HepG2 (cell line): ENCODE results near the gene CHST14. TPM values are rescaled to one million over a fixed set of nuclear protein-coding genes. Genes with fewer than 3 reads are reported as not detected.

Experiments
- ATAC-seq: fragments of 200-7000 bp; cut with Tn5 transposase; 3 replicates; pipeline ENCODE4 v1.9.1; 2020; ENCODE audit warnings: mild to moderate bottlenecking, moderate library complexity
- BruUV-seq: library from RNA; stranded (reverse); fragments of 400-500 nt; replicated peaks from 2 replicates; lab custom pipeline; 2021; lab: Mats Ljungman, UMichigan
- CTCF ChIA-PET: fragments of 300-600 bp; formaldehyde crosslinking; extraction: SDS; loops from one replicate; lab custom pipeline; 2021; ENCODE audit warnings: low total read pairs, inconsistent platforms, low intra/inter-chr PET ratio; lab: Yijun Ruan, JAX
- POLR2A ChIA-PET: fragments of 350-600 bp; sonication (Branson Sonifier 250); formaldehyde crosslinking; loops from one replicate; lab custom pipeline; 2020; ENCODE audit warnings: antibody characterized with exemption, inconsistent platforms; lab: Yijun Ruan, JAX
- DNase-seq: peaks from one replicate; pipeline ENCODE4 v3.0.0-alpha.2; 2015; ENCODE audit warnings: low spot score
- FAIRE-seq: peaks from 3 replicates; lab custom pipeline; 2011; peaks lifted over from hg19 to GRCh38; lab: Jason Lieb, UNC
- H2AFZ ChIP-seq: one replicate; pipeline ENCODE4 v1.6.1; 2011; ENCODE audit warnings: low read length, inconsistent platforms
- H3K27ac ChIP-seq: fragments of 300-600 bp; 3 replicates; pipeline ENCODE4 v1.8.0; 2011; ENCODE audit warnings: mixed run types, mild to moderate bottlenecking, mixed read lengths, low read length, inconsistent platforms; ENCODE audit not compliant: insufficient read depth; ENCODE audit errors: extremely low read length
- H3K27me3 ChIP-seq, 2 experiments: fragments of 200-600 bp in 1 of 2; 2 replicates in 1 of 2; 3 replicates in 1 of 2; pipeline versions ENCODE4 v1.6.0 to v1.8.0; 2011; ENCODE audit warnings: low read length in 2 of 2, mild to moderate bottlenecking in 2 of 2, moderate library complexity in 2 of 2, inconsistent platforms in 1 of 2; ENCODE audit not compliant: insufficient read depth in 2 of 2, control insufficient read depth in 1 of 2
- H3K36me3 ChIP-seq, 2 experiments: fragments of 200-600 bp in 1 of 2; replicated peaks in 1 of 2; 2 replicates in 1 of 2; 3 replicates in 1 of 2; pipeline versions ENCODE4 v1.5.1 to v1.8.0; 2011; ENCODE audit warnings: low read length in 2 of 2, inconsistent platforms in 1 of 2; ENCODE audit not compliant: insufficient read depth in 2 of 2, control insufficient read depth in 1 of 2
- H3K4me1 ChIP-seq: 2 replicates; pipeline ENCODE4 v1.5.1; 2012; ENCODE audit warnings: low read length, inconsistent platforms; ENCODE audit not compliant: insufficient read depth
- H3K4me2 ChIP-seq: 2 replicates; pipeline ENCODE4 v1.6.0; 2011; ENCODE audit warnings: low read depth, low read length, inconsistent platforms
- H3K4me3 ChIP-seq, 3 experiments: fragments of 200-600 bp in 1 of 3; sonication (generic), shearing (Covaris generic) in 1 of 3; replicated peaks in 1 of 3; 2 replicates each; pipeline ENCODE4 v1.5.1; 2011 to 2016; ENCODE audit warnings: low read length in 3 of 3, inconsistent platforms in 2 of 3, low read depth in 2 of 3, mild to moderate bottlenecking in 2 of 3, control low read depth in 1 of 3, mixed read lengths in 1 of 3; ENCODE audit not compliant: insufficient read depth in 1 of 3
- H3K79me2 ChIP-seq: one replicate; pipeline ENCODE4 v1.6.1; 2011; ENCODE audit warnings: low read length, inconsistent platforms; ENCODE audit not compliant: insufficient read depth
- H3K9ac ChIP-seq: 2 replicates; pipeline ENCODE4 v1.6.0; 2011; ENCODE audit warnings: mild to moderate bottlenecking, low read depth, low read length, inconsistent platforms; ENCODE audit not compliant: insufficient read depth
- H3K9me3 ChIP-seq: 2 replicates; pipeline ENCODE4 v1.5.1; 2012; ENCODE audit warnings: mild to moderate bottlenecking, low read length
- H4K20me1 ChIP-seq: 2 replicates; pipeline ENCODE4 v1.6.0; 2011; ENCODE audit warnings: inconsistent platforms, mild to moderate bottlenecking, low read length, moderate library complexity; ENCODE audit not compliant: insufficient read depth
- CCAR2 ChIP-seq: fragments of 200-400 bp; formaldehyde crosslinking; optimal IDR thresholded peaks from 2 replicates; pipeline ENCODE3; 2018; ENCODE audit warnings: low read depth, mild to moderate bottlenecking, low read length, moderate library complexity
- FOXJ3 ChIP-seq: sonication (generic); formaldehyde crosslinking; IDR thresholded peaks from 2 replicates; pipeline ENCODE4 v1.4.0; 2020; ENCODE audit warnings: missing genetic modification reagents, mild to moderate bottlenecking, borderline replicate concordance
- GPBP1L1 ChIP-seq: sonication (generic); formaldehyde crosslinking; IDR thresholded peaks from 2 replicates; pipeline ENCODE4 v1.5.0; 2020; ENCODE audit warnings: mild to moderate bottlenecking, missing genetic modification reagents
- NCOA2 ChIP-seq: sonication (generic); formaldehyde crosslinking; IDR thresholded peaks from 2 replicates; pipeline ENCODE4 v1.8.0; 2022; ENCODE audit warnings: inconsistent platforms
- RXRA ChIP-seq: sonication (generic); formaldehyde crosslinking; IDR thresholded peaks from 2 replicates; pipeline ENCODE4 v1.5.1; 2020; ENCODE audit warnings: missing genetic modification reagents
- TBP ChIP-seq: sonication (generic); formaldehyde crosslinking; IDR thresholded peaks from 2 replicates; pipeline ENCODE4 v1.5.0; 2020; ENCODE audit warnings: missing genetic modification reagents
- ZNF609 ChIP-seq: sonication (generic); formaldehyde crosslinking; IDR thresholded peaks from 2 replicates; pipeline ENCODE4 v1.4.0; 2020; ENCODE audit warnings: mild to moderate bottlenecking, missing genetic modification reagents, borderline replicate concordance
- ZNF639 ChIP-seq: conservative IDR thresholded peaks from 2 replicates; pipeline ENCODE4 v1.6.1; 2018; ENCODE audit warnings: missing genetic modification reagents
- WGBS: methylation state at CpG from one replicate; pipeline ENCODE4 v1.1.6; 2017; ENCODE audit warnings: low lambda C conversion rate; 5-methylcytosine and 5-hydroxymethylcytosine counted together
- in situ Hi-C: cut with HindIII; loops from 2 replicates; pipeline ENCODE4 v1.10.0; 2017; ENCODE audit warnings: low pct_unique_long_range_greater_than_20kb; ENCODE audit not compliant: extremely low pct_ligation_motif_present
- intact Hi-C: fragments of 100-400 bp; cut with micrococcal nuclease; formaldehyde crosslinking; loops from one replicate; pipeline ENCODE4 v1.10.0; 2022; ENCODE audit not compliant: unreplicated experiment
- polyA plus RNA-seq, 8 experiments: library from polyadenylated mRNA; depleted of rRNA in 3 of 8; stranded (reverse) in 7 of 8; unstranded in 1 of 8; fragments of >200 nt; fragmentation: Illumina TruSeq in 4 of 8; extraction: Trizol in 4 of 8; gene quantifications; 2 replicates each; pipeline versions ENCODE4 v1.2.1 to v1.2.3, GENCODE V29; 2011 to 2016; ENCODE audit warnings: low read depth in 4 of 8, missing spikeins in 1 of 8, mixed read lengths in 1 of 8; ENCODE audit not compliant: insufficient read depth in 1 of 8
- total RNA-seq, 5 experiments: library from RNA; depleted of rRNA; stranded (reverse); fragments of >200 nt; fragmentation: Illumina TruSeq; extraction: Trizol; gene quantifications; 2 replicates each; pipeline ENCODE4 v1.2.3, GENCODE V29; 2016; ENCODE audit warnings: low read depth in 1 of 5

The CHST14 gene
- total and polyA plus RNA-seq, 2 of the 13 experiments (the other 11 are each of a cell fraction or from before 2014, with no cell fraction given): 8.9 to 12.4 TPM

- TF ChIP-seq ZNF609 (CRISPR knock-in tag) (no peak), CCAR2 (no peak)
Measured at GRCh38 chr15:40440743-40441564, 29.8 kb upstream of the CHST14 start, which contains the start of gene BAHD1 (continued).

- POLR2A ChIA-PET: interaction anchor here (1.3 kb wide), 1 partner anchor 29 kb away, joined by 3 read pairs; the partner anchor contains the start of gene CHST14
- Histone ChIP-seq H3K4me1 (peaks cover 55% of the 10 kb centered on the region), H3K9ac (peak overlapping the region; percentile 82), H3K27ac (peak overlapping the region; percentile 57), H4K20me1 (peaks cover 12% of the 10 kb centered on the region; the same call in 1 of the 2 replicates), H3K4me2 (peak overlapping the region; percentile 70), H3K9me3 (no peaks in the 10 kb centered on the region), H2AFZ (no peak overlapping the region), H3K79me2 (peaks cover 44% of the 10 kb centered on the region), H3K36me3 (no peaks in the 10 kb centered on the region; a peak in 1 of 5 replicates), H3K27me3 (peaks cover 2 to 32% of the 10 kb centered on the region in 2 experiments; a peak in 4 of 5 replicates), H3K4me3 (peak overlapping the region; percentile 69 to 88 (median 81))
- ATAC-seq: peak; percentile 56
- no TSS peak for BruUV-seq
- CTCF ChIA-PET: interaction anchor here (1.1 to 1.2 kb wide), 2 partner anchors 65 to 77 kb away, joined by 4 read pairs; no protein-coding TSS in a partner anchor
- no peak for DNase-seq
- intact Hi-C loops: loop anchor here (5.0 kb wide), 1 partner anchor 65 kb away; no protein-coding TSS in a partner anchor
- in situ Hi-C loops: loop anchor here (5.0 kb wide), 1 partner anchor 70 kb away; no protein-coding TSS in a partner anchor
- FAIRE-seq: no peak
- WGBS: under 1% methylated on average over 29 of the region's 119 CpGs
- TF ChIP-seq ZNF639 (CRISPR knock-in tag) (peak; percentile 44; the same call in 1 of the 2 replicates), GPBP1L1 (CRISPR knock-in tag) (no peak), NCOA2 (CRISPR knock-in tag) (no peak), TBP (CRISPR knock-in tag) (no peak), RXRA (CRISPR knock-in tag) (no peak), FOXJ3 (no peak)
Measured at GRCh38 chr15:40441565-40442531, 28.9 kb upstream of the CHST14 start.
